Dendritic cell treated with granulocyte-macrophage colony-stimulating factor and Interleukin-4, amounts not matched to agents 40 ng/mL and 50 ng/mL, for 4 days (primary cell): ENCODE results near the gene ALDH2.

Source experiments
- H3K27ac Mint-ChIP-seq: one replicate; pipeline ENCODE4 v1.8.0; 2022; ENCODE audit warnings: mild to moderate bottlenecking, mixed read lengths
- H3K27me3 Mint-ChIP-seq: one replicate; pipeline ENCODE4 v1.8.0; 2022; ENCODE audit warnings: mild to moderate bottlenecking, mixed read lengths
- H3K36me3 Mint-ChIP-seq: one replicate; pipeline ENCODE4 v1.8.0; 2022; ENCODE audit warnings: low read depth, mixed read lengths
- H3K4me1 Mint-ChIP-seq: one replicate; pipeline ENCODE4 v1.8.0; 2022; ENCODE audit warnings: low read depth, mixed read lengths
- H3K4me3 Mint-ChIP-seq: one replicate; pipeline ENCODE4 v1.8.0; 2022; ENCODE audit warnings: mild to moderate bottlenecking, moderate library complexity, mixed read lengths
- H3K9me3 Mint-ChIP-seq: one replicate; pipeline ENCODE4 v1.8.0; 2022; ENCODE audit warnings: mixed read lengths
- intact Hi-C: fragments of 100-400 bp; cut with micrococcal nuclease; formaldehyde crosslinking; loops from one replicate; pipeline ENCODE4 v1.15.0; 2022

The ALDH2 gene

DNA sequence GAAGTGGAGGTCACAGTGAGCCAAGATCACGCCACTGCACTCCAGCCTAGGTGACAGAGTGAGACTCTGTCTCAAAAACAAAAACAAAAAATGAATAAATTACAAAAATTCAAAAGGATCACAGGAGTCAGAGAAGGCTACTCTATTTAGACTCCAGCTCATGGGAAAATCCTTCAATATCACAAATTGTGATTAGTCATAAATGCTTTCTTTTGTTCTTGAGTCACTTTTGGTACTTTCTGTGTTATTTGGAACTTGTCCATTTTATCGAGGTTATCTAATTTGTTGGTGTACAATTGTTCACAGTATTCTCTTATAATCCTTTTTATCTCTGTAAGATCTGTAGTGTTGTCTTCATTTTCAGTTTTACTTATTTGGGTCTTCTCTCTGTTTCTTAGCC, 18.9 kb downstream of the ALDH2 start:
- H3K4me1 Mint-ChIP-seq = peaks cover 4% of the 10 kb centered on the region
- no peak overlapping the region for H3K27ac Mint-ChIP-seq
- H3K9me3 Mint-ChIP-seq = peaks cover 9% of the 10 kb centered on the region
- no peak overlapping the region for H3K4me3 Mint-ChIP-seq
- intact Hi-C loops = no loop called here
- peaks cover 96% of the 10 kb centered on the region for H3K36me3 Mint-ChIP-seq
- H3K27me3 Mint-ChIP-seq = no peaks in the 10 kb centered on the region

DNA sequence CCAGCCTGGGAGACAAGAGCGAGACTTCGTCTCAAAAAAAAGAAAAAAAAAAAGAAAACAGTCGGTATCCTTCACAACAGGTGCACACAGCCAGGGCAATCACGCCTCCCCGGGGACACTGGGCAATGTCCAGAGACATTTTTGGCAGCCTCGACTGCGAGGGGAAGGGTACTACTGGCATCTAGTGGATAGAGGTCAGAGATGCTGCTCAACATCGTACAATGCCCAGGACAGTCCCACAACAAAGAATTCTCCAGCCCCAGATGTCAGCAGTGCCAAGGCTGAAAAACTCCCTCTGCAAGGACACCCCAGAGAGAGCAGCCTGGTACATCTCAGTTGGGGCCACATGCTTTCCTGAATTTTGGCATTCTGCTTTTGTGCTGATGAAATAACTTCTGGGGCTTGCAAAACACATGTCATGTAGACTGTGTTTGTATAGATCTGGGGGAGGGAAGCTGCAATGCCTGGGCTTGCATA, 21.5 kb downstream of the ALDH2 start:
- Mint-ChIP-seq H3K36me3 (peaks cover 92% of the 10 kb centered on the region), H3K27ac (no peak overlapping the region), H3K4me3 (no peak overlapping the region), H3K9me3 (no peaks in the 10 kb centered on the region), H3K4me1 (no peaks in the 10 kb centered on the region), H3K27me3 (no peaks in the 10 kb centered on the region)
- intact Hi-C loops = loop anchor here (1.0 kb wide), 2 partner anchors 11 to 35 kb away; no protein-coding TSS in a partner anchor

DNA sequence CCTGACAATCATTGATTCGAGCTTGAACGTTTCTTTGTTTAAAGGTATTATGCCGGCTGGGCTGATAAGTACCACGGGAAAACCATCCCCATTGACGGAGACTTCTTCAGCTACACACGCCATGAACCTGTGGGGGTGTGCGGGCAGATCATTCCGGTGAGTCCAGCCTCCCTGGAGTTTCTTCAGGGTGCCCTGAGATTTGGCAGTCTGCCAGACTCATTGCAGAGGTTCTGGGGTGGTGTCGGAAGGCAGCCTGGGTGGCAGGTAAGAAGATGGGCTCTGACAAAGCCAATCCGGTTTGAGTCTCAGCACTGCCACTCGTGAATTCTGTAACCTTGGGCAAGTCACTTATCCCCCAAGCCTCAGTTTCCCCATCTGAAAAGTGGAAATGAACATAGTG, 23.0 kb downstream of the ALDH2 start:
- Mint-ChIP-seq H3K9me3 (no peaks in the 10 kb centered on the region), H3K4me3 (no peak overlapping the region), H3K4me1 (no peaks in the 10 kb centered on the region), H3K36me3 (peaks cover 92% of the 10 kb centered on the region), H3K27me3 (no peaks in the 10 kb centered on the region), H3K27ac (no peak overlapping the region)
- intact Hi-C loops = no loop called here

DNA sequence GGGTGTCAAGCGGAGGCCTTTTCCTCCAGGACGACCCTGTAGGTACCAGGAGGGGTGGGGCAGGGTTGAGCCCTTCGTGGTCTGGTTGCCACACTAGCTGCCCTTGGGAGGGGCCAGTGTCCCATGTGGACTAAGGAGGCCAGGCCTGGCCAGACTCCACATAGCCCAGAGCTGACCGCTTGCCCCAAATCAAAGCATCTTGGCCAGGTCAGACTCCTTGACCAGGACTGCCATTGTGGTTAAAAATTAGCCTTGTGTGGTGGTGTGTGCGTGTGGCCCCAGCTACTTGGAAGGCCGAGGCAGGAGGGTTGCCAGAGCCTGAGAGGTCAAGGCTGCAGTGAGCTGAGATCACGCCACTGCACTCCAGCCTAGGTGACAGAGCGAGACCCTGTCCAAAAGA, 24.8 kb downstream of the ALDH2 start:
- Mint-ChIP-seq H3K36me3 (peaks cover 92% of the 10 kb centered on the region), H3K4me3 (no peak overlapping the region), H3K27me3 (no peaks in the 10 kb centered on the region), H3K27ac (no peak overlapping the region), H3K4me1 (no peaks in the 10 kb centered on the region), H3K9me3 (no peaks in the 10 kb centered on the region)
- intact Hi-C loops = no loop called here

DNA sequence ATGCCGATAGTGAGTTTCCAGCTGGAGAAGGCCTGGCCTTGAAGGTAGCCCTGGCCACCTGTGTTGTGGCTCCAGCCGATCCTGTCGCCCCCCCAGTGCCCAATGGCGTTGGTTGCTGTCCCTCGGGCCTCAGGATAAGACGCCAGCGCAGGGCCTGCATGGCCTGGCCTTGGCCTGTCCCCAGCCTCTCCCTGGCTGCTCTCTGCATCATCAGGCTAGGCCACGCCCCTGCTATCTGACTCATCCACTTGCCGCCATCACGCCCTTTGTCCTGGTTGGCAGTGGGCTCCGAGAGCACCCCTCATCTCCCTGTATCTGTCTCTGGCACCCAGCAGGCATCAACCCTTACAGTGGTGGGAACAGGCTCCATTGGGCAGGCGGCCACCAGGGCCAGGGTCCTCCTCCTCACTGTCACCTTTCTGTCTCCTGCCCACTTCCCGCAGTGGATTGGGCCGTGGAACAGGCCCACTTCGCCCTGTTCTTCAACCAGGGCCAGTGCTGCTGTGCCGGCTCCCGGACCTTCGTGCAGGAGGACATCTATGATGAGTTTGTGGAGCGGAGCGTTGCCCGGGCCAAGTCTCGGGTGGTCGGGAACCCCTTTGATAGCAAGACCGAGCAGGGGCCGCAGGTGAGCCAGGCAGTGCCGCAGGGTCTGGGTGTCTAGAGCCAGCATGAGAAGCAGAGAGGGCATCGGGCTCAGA, 25.6 kb downstream of the ALDH2 start:
- Mint-ChIP-seq H3K27ac (peak overlapping the region; percentile 2), H3K27me3 (no peaks in the 10 kb centered on the region), H3K36me3 (peaks cover 92% of the 10 kb centered on the region), H3K4me3 (no peak overlapping the region), H3K4me1 (no peaks in the 10 kb centered on the region), H3K9me3 (no peaks in the 10 kb centered on the region)
- intact Hi-C loops = no loop called here

DNA sequence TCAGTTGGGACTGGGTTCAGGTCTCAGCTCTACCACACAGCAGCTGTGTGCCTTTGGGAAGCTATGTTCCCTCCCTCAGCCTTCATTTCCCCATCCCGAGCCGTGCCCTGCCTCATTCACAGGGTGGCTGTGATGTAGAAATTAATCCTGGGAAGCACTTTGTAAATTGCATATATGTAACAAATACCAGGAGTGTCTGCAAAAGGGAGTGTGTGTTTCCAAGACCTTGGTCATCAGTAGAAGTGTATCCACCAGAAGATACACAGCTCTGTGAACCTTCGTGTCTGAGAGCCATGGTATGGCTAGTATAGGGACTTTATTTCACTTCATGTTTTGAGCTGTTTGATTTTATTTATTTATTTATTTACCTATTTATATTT, 26.1 kb downstream of the ALDH2 start:
- H3K27ac Mint-ChIP-seq = no peak overlapping the region
- H3K36me3 Mint-ChIP-seq = peaks cover 94% of the 10 kb centered on the region
- intact Hi-C loops = no loop called here
- H3K9me3 Mint-ChIP-seq = no peaks in the 10 kb centered on the region
- no peaks in the 10 kb centered on the region for H3K4me1 Mint-ChIP-seq
- no peak overlapping the region for H3K4me3 Mint-ChIP-seq
- no peaks in the 10 kb centered on the region for H3K27me3 Mint-ChIP-seq

DNA sequence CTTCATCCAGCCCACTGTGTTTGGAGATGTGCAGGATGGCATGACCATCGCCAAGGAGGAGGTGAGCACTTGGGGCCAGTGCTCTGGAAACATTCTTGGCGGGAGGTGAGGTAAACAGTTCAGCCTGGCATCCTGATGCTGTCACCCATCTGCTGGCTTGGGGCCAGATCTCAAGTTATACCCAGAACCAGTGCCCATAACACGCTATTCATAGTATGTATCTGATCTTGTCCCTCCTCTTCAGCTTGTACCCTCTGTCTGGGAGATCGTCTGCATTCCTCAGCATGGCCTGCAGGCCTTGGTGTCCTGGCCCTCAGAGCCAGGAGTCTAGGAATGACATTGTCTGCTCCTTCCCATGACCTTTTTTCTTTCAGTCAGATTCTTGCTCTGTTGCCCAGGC, 31.4 kb downstream of the ALDH2 start:
- Mint-ChIP-seq H3K4me3 (no peak overlapping the region), H3K9me3 (no peaks in the 10 kb centered on the region), H3K27me3 (no peaks in the 10 kb centered on the region), H3K36me3 (peaks cover 93% of the 10 kb centered on the region), H3K4me1 (no peaks in the 10 kb centered on the region), H3K27ac (no peak overlapping the region)
- intact Hi-C loops = no loop called here

DNA sequence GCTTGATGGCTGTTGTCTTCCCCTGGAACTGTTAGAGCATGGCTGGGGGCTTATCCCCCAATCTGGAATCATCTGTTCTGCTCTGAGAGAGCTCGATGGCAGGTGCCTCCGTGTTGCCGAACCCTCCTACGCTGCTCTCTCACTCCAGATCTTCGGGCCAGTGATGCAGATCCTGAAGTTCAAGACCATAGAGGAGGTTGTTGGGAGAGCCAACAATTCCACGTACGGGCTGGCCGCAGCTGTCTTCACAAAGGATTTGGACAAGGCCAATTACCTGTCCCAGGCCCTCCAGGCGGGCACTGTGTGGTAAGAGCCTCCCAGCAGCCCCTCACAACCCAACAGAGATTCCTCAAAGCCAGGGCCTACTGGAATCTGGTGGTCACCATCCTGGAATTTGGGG, 33.0 kb downstream of the ALDH2 start:
- H3K27me3 Mint-ChIP-seq = no peaks in the 10 kb centered on the region
- no peaks in the 10 kb centered on the region for H3K9me3 Mint-ChIP-seq

DNA sequence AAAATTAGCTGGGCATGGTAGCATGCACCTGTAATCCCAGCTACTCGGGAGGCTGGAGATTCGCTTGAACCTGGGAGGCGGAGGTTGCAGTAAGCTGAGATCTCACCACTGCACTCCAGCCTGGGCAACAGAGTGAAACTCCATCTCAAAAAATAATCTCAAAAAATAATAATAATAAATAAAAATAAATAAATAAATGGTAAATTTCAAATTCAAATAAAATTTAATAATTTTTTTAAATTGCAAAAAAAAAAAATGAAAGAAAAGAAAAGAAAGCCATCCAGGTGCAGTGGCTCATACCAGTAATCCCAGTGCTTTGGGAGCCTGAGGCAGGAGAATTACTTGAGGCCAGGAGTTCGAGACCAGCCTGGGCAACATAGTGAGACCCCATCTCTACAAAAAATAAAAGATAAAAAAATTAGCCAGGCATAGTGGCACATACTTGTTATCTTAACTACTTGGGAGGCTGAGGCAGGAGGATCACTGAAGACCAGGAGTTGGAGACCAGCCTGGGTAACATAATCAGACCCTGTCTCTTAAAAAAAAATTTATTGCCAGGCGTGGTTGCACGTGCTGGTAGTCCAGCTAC, 36.4 kb downstream of the ALDH2 start:
- no peak overlapping the region for H3K4me3 Mint-ChIP-seq
- no peaks in the 10 kb centered on the region for H3K4me1 Mint-ChIP-seq
- no peaks in the 10 kb centered on the region for H3K9me3 Mint-ChIP-seq
- H3K36me3 Mint-ChIP-seq = peaks cover 87% of the 10 kb centered on the region
- H3K27ac Mint-ChIP-seq = no peak overlapping the region
- no peaks in the 10 kb centered on the region for H3K27me3 Mint-ChIP-seq
- intact Hi-C loops = no loop called here

More for the DNA sequence above, 33.0 kb downstream of the ALDH2 start:
- intact Hi-C loops = no loop called here
- H3K4me3 Mint-ChIP-seq = no peak overlapping the region
- H3K36me3 Mint-ChIP-seq = peaks cover 92% of the 10 kb centered on the region
- no peaks in the 10 kb centered on the region for H3K4me1 Mint-ChIP-seq
- no peak overlapping the region for H3K27ac Mint-ChIP-seq

DNA sequence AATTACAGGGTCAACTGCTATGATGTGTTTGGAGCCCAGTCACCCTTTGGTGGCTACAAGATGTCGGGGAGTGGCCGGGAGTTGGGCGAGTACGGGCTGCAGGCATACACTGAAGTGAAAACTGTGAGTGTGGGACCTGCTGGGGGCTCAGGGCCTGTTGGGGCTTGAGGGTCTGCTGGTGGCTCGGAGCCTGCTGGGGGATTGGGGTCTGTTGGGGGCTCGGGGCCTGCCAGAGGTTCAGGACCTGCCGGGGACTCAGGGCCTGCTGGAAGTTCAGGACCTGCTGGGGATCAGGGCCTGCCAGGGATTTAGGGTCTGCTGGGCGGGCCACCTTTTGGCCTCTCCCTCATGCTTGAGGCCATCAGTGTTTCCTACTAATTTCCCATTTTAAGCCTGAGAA, 37.1 kb downstream of the ALDH2 start:
- Mint-ChIP-seq H3K4me1 (no peaks in the 10 kb centered on the region), H3K4me3 (no peak overlapping the region), H3K27ac (no peak overlapping the region), H3K27me3 (no peaks in the 10 kb centered on the region), H3K9me3 (no peaks in the 10 kb centered on the region), H3K36me3 (peaks cover 87% of the 10 kb centered on the region)
- intact Hi-C loops = no loop called here

DNA sequence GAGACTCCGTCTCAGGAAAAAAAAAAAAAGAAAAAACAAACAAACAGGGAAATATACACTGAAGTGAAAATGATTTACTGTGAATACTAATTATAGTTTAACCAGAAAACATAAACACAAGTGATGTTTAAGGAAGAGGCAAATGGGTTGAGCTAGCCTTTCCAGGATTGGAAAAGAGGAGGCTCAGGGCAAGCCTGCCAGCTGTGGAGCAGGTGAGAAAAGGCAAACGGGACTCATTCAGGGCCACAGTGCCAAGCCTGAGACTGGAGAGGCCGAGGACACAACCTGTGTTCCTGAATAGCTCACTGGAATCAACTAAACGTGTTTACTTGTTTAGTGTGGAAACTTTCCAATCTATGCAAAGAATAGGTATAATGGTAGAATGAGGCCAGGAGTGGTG, 39.6 kb downstream of the ALDH2 start:
- intact Hi-C loops = no loop called here
- no peak overlapping the region for H3K27ac Mint-ChIP-seq
- H3K27me3 Mint-ChIP-seq = no peaks in the 10 kb centered on the region
- no peaks in the 10 kb centered on the region for H3K4me1 Mint-ChIP-seq
- H3K4me3 Mint-ChIP-seq = no peak overlapping the region
- no peaks in the 10 kb centered on the region for H3K9me3 Mint-ChIP-seq
- H3K36me3 Mint-ChIP-seq = peaks cover 87% of the 10 kb centered on the region

DNA sequence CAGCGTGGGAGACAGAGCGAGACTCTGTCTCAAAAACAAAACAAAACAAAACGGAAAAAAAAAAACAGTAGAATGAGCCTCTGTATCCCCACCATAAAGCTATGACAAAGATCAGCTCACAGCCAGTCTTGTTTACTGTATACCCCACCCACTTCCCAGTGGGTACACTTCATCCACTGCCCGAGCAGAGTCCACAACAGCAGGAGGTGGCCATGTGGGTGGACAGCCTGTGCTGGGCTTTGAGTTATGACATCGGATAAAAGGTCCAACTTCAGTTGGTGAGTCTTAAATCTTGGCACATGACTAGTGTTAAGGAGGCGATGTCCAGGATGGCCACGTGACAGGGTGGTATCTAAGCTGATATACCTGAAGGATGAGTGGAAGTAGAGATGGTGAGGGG, 40.5 kb downstream of the ALDH2 start:
- H3K27ac Mint-ChIP-seq = no peak overlapping the region
- no peaks in the 10 kb centered on the region for H3K9me3 Mint-ChIP-seq
- intact Hi-C loops = no loop called here
- no peaks in the 10 kb centered on the region for H3K4me1 Mint-ChIP-seq
- peaks cover 87% of the 10 kb centered on the region for H3K36me3 Mint-ChIP-seq
- H3K4me3 Mint-ChIP-seq = no peak overlapping the region
- no peaks in the 10 kb centered on the region for H3K27me3 Mint-ChIP-seq

DNA sequence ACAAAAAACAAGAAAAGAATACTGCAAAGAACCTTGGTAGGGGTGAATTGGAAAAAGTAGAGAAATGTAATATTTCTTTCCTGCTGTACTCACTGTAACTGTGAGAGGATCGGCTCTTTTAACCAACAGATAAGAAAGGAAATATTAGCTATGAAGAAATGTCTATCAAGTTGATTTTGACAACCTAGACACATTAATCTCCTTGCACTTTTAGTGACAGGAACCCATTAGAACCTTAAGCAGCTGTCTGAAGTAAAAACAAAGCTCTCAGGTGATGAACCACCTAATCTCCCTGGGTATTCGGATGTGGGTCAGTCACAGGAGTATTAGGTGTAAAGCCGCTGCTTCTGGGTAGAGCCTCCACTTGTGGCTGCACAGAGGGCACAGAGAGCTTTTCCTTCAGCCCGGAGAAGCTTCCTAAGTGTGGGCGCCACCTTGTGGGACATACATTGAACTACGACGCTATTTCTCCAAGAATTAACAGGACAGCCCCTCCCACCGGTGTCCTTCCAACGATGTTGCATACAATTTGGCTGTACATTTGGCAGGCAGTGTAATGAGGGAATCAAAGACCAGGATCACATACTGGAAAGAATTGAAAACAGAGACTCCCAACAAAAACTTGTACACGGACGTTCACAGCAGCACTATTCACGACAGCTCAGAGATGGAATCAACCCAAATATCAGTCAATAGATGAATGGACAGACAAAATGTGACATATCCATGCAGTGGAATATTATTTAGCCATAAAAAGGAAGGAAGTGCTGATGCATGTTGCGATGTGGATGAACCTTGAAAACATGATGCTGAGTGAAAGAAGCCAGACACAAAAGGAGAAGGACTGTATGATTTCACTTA, 46.4 kb downstream of the ALDH2 start:
- intact Hi-C loops = loop anchor here (1.0 kb wide), 1 partner anchor 60 kb away; no protein-coding TSS in a partner anchor
- no peaks in the 10 kb centered on the region for H3K9me3 Mint-ChIP-seq
- H3K4me1 Mint-ChIP-seq = peaks cover 10% of the 10 kb centered on the region
- H3K4me3 Mint-ChIP-seq = no peak overlapping the region
- H3K27ac Mint-ChIP-seq = peak overlapping the region; percentile 8
- H3K36me3 Mint-ChIP-seq = peaks cover 45% of the 10 kb centered on the region
- H3K27me3 Mint-ChIP-seq = no peaks in the 10 kb centered on the region

DNA sequence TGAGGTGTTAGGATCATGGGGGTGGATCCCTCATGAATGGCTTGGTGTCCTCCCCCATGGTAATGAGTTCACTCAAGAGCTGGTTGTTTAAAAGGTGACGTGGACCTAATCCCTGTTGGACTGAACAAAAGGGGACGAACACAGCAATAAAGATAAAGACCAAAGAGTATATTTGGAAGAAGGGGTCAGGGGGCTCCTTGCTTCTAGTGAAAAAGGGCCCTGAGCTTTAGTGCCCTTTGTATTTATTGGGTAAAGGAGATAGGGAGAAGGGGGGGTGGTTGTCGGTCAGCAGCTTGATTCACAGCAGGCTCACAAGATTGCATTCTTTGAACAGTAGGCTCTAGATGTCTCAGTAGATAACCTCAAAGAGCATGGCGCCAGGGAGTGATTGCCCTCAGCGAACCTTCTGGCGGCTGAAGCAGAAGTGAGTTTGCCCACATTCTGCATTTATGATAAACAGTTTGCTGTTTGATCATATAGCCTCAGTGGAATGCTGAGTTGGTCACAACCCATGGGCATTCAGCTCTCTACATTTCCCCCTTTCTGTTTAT, 49.4 kb downstream of the ALDH2 start:
- Mint-ChIP-seq H3K4me1 (peaks cover 10% of the 10 kb centered on the region), H3K9me3 (no peaks in the 10 kb centered on the region), H3K36me3 (peaks cover 15% of the 10 kb centered on the region), H3K27ac (no peak overlapping the region), H3K27me3 (peaks cover 1% of the 10 kb centered on the region), H3K4me3 (no peak overlapping the region)
- intact Hi-C loops = no loop called here
